ENCODE results near the gene NRG2. TPM values are rescaled to one million over a fixed set of nuclear protein-coding genes. Genes with fewer than 3 reads are reported as not detected.

NRG2 gene
- total and polyA plus RNA-seq, 2 of the 4 experiments (the other 2 are of a cell fraction), result 0.18 TPM; not detected in 1

GRCh38 chr5:139980765-139981164 lies 62.3 kb downstream of the NRG2 start:
- DNase-seq (no peak), ATAC-seq (ENCODE audit: low read depth) (no peak)
- Histone ChIP-seq H2AK9ac (replicated peaks; ENCODE audit: low read depth, low read length, poor library complexity) (no peak overlapping the region), H3K14ac (replicated peaks; ENCODE audit: low read depth, low read length) (no peak overlapping the region), H3K27me3 (ENCODE audit: control insufficient read depth, insufficient read depth, low read length) (peaks cover 36% of the 10 kb centered on the region), H3K79me1 (ENCODE audit: low read depth in 1 of 2, low read length in 2 of 2) (no peaks in the 10 kb centered on the region), H3K18ac (ENCODE audit: low read depth, low read length) (no peak overlapping the region), H2BK15ac (ENCODE audit: low read depth, low read length) (no peak overlapping the region), H4K91ac (ENCODE audit: insufficient read depth, low read depth, low read length) (no peak overlapping the region), H2BK20ac (ENCODE audit: low read depth, low read length) (no peak overlapping the region), H3K4me2 (ENCODE audit: low read depth, low read length) (no peak overlapping the region), H3K27ac (ENCODE audit: insufficient read depth, low read length) (no peak overlapping the region), H2AFZ (replicated peaks; ENCODE audit: low read length, poor library complexity) (no peak overlapping the region), H2BK120ac (ENCODE audit: low read depth, low read length) (no peak overlapping the region), H3K9ac (ENCODE audit: low read depth, low read length) (no peak overlapping the region), H4K8ac (ENCODE audit: low read depth in 2 of 2, low read length in 2 of 2) (no peak overlapping the region), H4K5ac (ENCODE audit: low read depth, low read length) (no peak overlapping the region), H3K4ac (ENCODE audit: low read depth, low read length) (no peak overlapping the region), H3K56ac (ENCODE audit: extremely low read depth, insufficient read depth, low read length) (no peak overlapping the region), H3K9me3 (ENCODE audit: control insufficient read depth, insufficient read depth, low read length) (no peaks in the 10 kb centered on the region), H2AK5ac (ENCODE audit: low read depth, low read length) (no peak overlapping the region), H2BK5ac (ENCODE audit: low read depth, low read length, poor library complexity, severe bottlenecking) (no peak overlapping the region), H3K4me3 (ENCODE audit: insufficient read depth, low read depth, low read length) (no peak overlapping the region), H3K4me1 (ENCODE audit: control insufficient read depth, insufficient read depth, low read length) (peaks cover 3% of the 10 kb centered on the region; the same call in 1 of the 2 replicates), H3K9me1 (ENCODE audit: insufficient read depth, low read length) (no peaks in the 10 kb centered on the region), H3K23ac (ENCODE audit: low read depth, low read length) (no peak overlapping the region), H3K36me3 (ENCODE audit: control insufficient read depth, insufficient read depth, low read length) (no peaks in the 10 kb centered on the region), H4K20me1 (ENCODE audit: insufficient read depth, low read length) (no peaks in the 10 kb centered on the region)
- no TSS peak for BruUV-seq (replicated peaks)
- TF ChIP-seq ELK1 (IDR thresholded peaks at IDR 0.05; ENCODE audit: borderline replicate concordance, low read depth, low read length) (no peak), MAZ (IDR thresholded peaks at IDR 0.05; ENCODE audit: borderline replicate concordance, low read depth, low read length) (no peak), CEBPB (IDR thresholded peaks at IDR 0.05; ENCODE audit: low read depth, low read length) (no peak), FOS (IDR thresholded peaks at IDR 0.05; ENCODE audit: low read depth, low read length) (no peak), RFX5 (IDR thresholded peaks at IDR 0.05; ENCODE audit: low read depth, low read length) (no peak), RAD21 (IDR thresholded peaks at IDR 0.05; ENCODE audit: low read length) (no peak), USF2 (IDR thresholded peaks at IDR 0.05; ENCODE audit: low read depth, low read length) (no peak), BHLHE40 (IDR thresholded peaks at IDR 0.05; ENCODE audit: low read depth, low read length) (no peak), POLR2A (IDR thresholded peaks at IDR 0.05; ENCODE audit: low read depth, low read length) (no peak), MAFK (IDR thresholded peaks at IDR 0.05; ENCODE audit: low read depth, low read length) (no peak)
- intact Hi-C loops (cut with micrococcal nuclease), result no loop called here
- ChIA-PET POLR2A (ENCODE audit: unreplicated experiment) (no interaction called here), CTCF (no interaction called here)
- in situ Hi-C loops (cut with MboI; ENCODE audit: low sequenced_read_pairs), result no loop called here
- dilution Hi-C loops (cut with HindIII; ENCODE audit: low sequenced_read_pairs, unreplicated experiment), result no loop called here
- 50% methylated on average over 2 of the region's 3 CpGs; no CpG with 5 or more reads in 1 of the 2 experiments for WGBS, 2 experiments (ENCODE audit: extremely low coverage in 2 of 2, insufficient read length in 1 of 2)

Measured in IMR-90 (cell line).